Measurements from ENCODE around the gene KIAA1671.

The KIAA1671 gene

GRCh38 chr22:25142102-25142501 is 189.6 kb downstream of the KIAA1671 start:
- DNase-seq (ENCODE audit: low read depth): no peak
- TF ChIP-seq CTCF (conservative IDR thresholded peaks at IDR 0.05; ENCODE audit: low read length): no peak

GRCh38 chr22:25143156-25144076 is 190.9 kb downstream of the KIAA1671 start:
- TF ChIP-seq CTCF (conservative IDR thresholded peaks at IDR 0.05; ENCODE audit: low read length): no peak
- no peak for DNase-seq (ENCODE audit: low read depth)
- H3K4me3 ChIP-seq (ENCODE audit: low read length): no peak overlapping the region

More at GRCh38 chr22:25142102-25142501, 189.6 kb downstream of the KIAA1671 start:
- H3K4me3 ChIP-seq (ENCODE audit: low read length): no peak overlapping the region

GRCh38 chr22:25144522-25144921 is 192.0 kb downstream of the KIAA1671 start:
- TF ChIP-seq CTCF (conservative IDR thresholded peaks at IDR 0.05; ENCODE audit: low read length): no peak
- H3K4me3 ChIP-seq (ENCODE audit: low read length): no peak overlapping the region
- DNase-seq (ENCODE audit: low read depth): no peak

GRCh38 chr22:25146307-25146706 is 193.8 kb downstream of the KIAA1671 start:
- no peak for DNase-seq (ENCODE audit: low read depth)
- no peak for TF ChIP-seq CTCF (conservative IDR thresholded peaks at IDR 0.05; ENCODE audit: low read length)
- no peak overlapping the region for H3K4me3 ChIP-seq (ENCODE audit: low read length)

- no peak for DNase-seq (ENCODE audit: low read depth)
- H3K4me3 ChIP-seq (ENCODE audit: low read length): no peak overlapping the region
- no peak for TF ChIP-seq CTCF (conservative IDR thresholded peaks at IDR 0.05; ENCODE audit: low read length)
Measured at GRCh38 chr22:25146906-25147641, 194.6 kb downstream of the KIAA1671 start.

- H3K4me3 ChIP-seq (ENCODE audit: low read length): no peak overlapping the region
- no peak for DNase-seq (ENCODE audit: low read depth)
- no peak for TF ChIP-seq CTCF (conservative IDR thresholded peaks at IDR 0.05; ENCODE audit: low read length)
Measured at GRCh38 chr22:25147642-25147928, 195.1 kb downstream of the KIAA1671 start.
